Liver (tissue), 3 donors: ENCODE measurements around the gene RASSF8.

ENCODE experiments used
- FOXA1 ChIP-seq: IDR thresholded peaks from 2 replicates; pipeline ENCODE4 v1.6.1; 2016; ENCODE audit warnings: antibody characterized with exemption
- HNF4A ChIP-seq, 2 donors: conservative IDR thresholded peaks; 2 replicates each; pipeline ENCODE4 v1.6.1; 2016; ENCODE audit warnings: antibody characterized with exemption in 2 of 2, mild to moderate bottlenecking in 2 of 2
- TF ChIP-seq, protein P1 (sequence below): fragments of 150-350 bp; IDR thresholded peaks from 2 replicates; pipeline ENCODE4 v1.5.1; 2017; ENCODE audit warnings: improper control_type of control experiment, low read depth, low read length; ENCODE audit not compliant: missing input control
- donor health status: healthy.
- donor health status: healthy.

DNA sequence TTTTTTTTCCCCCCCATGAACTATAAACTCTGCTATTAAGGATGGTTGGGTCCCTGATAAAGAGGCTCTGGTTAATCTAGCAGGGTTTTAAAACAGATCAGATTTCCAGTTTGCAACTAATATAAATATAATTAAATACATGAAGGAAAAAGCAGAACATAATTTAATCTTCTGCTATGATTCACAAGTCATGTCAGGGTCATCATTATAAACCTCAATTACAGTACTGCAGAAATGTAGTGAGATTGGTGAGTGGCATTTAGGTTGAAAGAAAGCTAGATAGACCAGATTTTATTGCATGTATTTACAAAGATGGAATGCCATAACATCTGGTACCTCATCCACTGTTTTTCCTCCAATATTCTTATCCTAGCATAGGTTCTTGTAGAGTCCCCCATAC is 14.5 kb upstream of the RASSF8 start:
- TF ChIP-seq FOXA1 (no peak), HNF4A (conservative IDR thresholded peaks at IDR 0.05) (no peak)
- TF ChIP-seq, protein P1, sequence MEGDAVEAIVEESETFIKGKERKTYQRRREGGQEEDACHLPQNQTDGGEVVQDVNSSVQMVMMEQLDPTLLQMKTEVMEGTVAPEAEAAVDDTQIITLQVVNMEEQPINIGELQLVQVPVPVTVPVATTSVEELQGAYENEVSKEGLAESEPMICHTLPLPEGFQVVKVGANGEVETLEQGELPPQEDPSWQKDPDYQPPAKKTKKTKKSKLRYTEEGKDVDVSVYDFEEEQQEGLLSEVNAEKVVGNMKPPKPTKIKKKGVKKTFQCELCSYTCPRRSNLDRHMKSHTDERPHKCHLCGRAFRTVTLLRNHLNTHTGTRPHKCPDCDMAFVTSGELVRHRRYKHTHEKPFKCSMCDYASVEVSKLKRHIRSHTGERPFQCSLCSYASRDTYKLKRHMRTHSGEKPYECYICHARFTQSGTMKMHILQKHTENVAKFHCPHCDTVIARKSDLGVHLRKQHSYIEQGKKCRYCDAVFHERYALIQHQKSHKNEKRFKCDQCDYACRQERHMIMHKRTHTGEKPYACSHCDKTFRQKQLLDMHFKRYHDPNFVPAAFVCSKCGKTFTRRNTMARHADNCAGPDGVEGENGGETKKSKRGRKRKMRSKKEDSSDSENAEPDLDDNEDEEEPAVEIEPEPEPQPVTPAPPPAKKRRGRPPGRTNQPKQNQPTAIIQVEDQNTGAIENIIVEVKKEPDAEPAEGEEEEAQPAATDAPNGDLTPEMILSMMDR = no peak
